Breast epithelium (tissue), 4 donors: ENCODE results near the gene TFB1M. TPM values are rescaled to one million over a fixed set of nuclear protein-coding genes. Genes with fewer than 3 reads are reported as not detected.

Experiments used
- DNase-seq, 2 donors: peaks; one replicate each; pipeline ENCODE4 v3.0.0-alpha.2; 2019; ENCODE audit warnings: low spot score in 2 of 2
- H3K27ac ChIP-seq, 2 donors: fragments of 200-600 bp; sonication (generic) in 1 of 2; one replicate each; pipeline ENCODE4 v1.5.1; 2016 to 2019; ENCODE audit warnings: mild to moderate bottlenecking in 1 of 2
- H3K27me3 ChIP-seq, 2 donors: fragments of 200-600 bp; sonication (generic) in 1 of 2; one replicate each; pipeline versions ENCODE4 v1.5.1 to v1.6.0; 2017 to 2019; ENCODE audit warnings: control low read depth in 1 of 2, mild to moderate bottlenecking in 1 of 2
- H3K36me3 ChIP-seq: fragments of 200-600 bp; one replicate; pipeline ENCODE4 v1.5.1; 2019
- H3K4me1 ChIP-seq, 2 donors: fragments of 200-600 bp; sonication (generic); one replicate each; pipeline ENCODE4 v1.5.1; 2016 to 2019; ENCODE audit warnings: control low read depth in 1 of 2
- H3K4me3 ChIP-seq, 3 donors: fragments of 200-600 bp; sonication (generic); 1 replicate in 2 of 3; 2 replicates in 1 of 3; pipeline ENCODE4 v1.5.1; 2016 to 2019; ENCODE audit warnings: mild to moderate bottlenecking in 3 of 3, moderate library complexity in 2 of 3
- H3K9me3 ChIP-seq, 2 donors: fragments of 200-600 bp; sonication (generic) in 1 of 2; one replicate each; pipeline ENCODE4 v1.5.1; 2016 to 2019; ENCODE audit warnings: control low read depth in 1 of 2
- POLR2A ChIP-seq: fragments of 450-650 bp; IDR thresholded peaks from one replicate; pipeline ENCODE4 v1.6.1; 2016; ENCODE audit warnings: antibody characterized with exemption, mild to moderate bottlenecking, moderate library complexity
- POLR2AphosphoS5 ChIP-seq, 3 donors: sonication (generic); formaldehyde crosslinking; IDR thresholded peaks; one replicate each; pipeline ENCODE4 v1.6.1; 2017; ENCODE audit warnings: antibody characterized with exemption in 3 of 3
- intact Hi-C: fragments of 100-400 bp; cut with DNase I; formaldehyde crosslinking; loops from one replicate; pipeline ENCODE4 v1.15.1; 2023; ENCODE audit warnings: low total_unique reads
- total RNA-seq, 3 donors: library from RNA; depleted of rRNA; stranded (reverse); fragments of >200 nt; gene quantifications; one replicate each; pipeline ENCODE4 v1.1.0, GENCODE V29; 2016
- TF ChIP-seq, protein P1 (sequence below), 3 donors: fragments of 450-650 bp; IDR thresholded peaks; one replicate each; pipeline ENCODE4 v1.5.1; 2016 to 2017; ENCODE audit warnings: antibody characterized with exemption in 3 of 3, mild to moderate bottlenecking in 3 of 3, moderate library complexity in 3 of 3

The TFB1M gene
- total RNA-seq, 3 donors from 2014 or later: 9.9 to 28.5 (median 18.4) TPM

DNA sequence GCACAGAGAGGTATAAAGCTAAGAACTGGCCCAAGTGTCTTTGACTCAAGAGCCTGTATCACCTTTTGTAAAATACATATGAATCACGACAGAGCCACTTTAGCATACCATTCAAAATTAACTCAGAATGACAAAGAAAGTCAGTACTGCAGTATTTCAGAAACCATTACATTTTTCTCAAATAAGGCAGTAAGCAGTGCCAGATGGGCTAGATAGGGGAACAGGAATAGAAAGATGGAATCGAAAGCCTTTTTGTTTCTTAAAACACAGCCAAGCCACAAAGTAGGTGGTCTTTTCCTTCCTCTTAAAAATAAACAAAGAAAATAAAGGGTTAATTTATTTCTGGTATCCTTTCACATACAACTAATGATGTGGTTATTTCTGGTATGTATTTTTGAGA is 40.2 kb downstream of the TFB1M start:
- no peaks in the 10 kb centered on the region for H3K36me3 ChIP-seq
- intact Hi-C loops: no loop called here
- H3K9me3 ChIP-seq: no peaks in the 10 kb centered on the region
- H3K4me1 ChIP-seq: no peaks in the 10 kb centered on the region
- no peak for DNase-seq
- no peak overlapping the region for H3K4me3 ChIP-seq
- H3K27me3 ChIP-seq: no peaks in the 10 kb centered on the region
- peak overlapping the region; percentile 6 to 80 for H3K27ac ChIP-seq
- TF ChIP-seq POLR2AphosphoS5 (IDR thresholded peaks at IDR 0.05) (no peak), POLR2A (no peak)
- TF ChIP-seq, protein P1, sequence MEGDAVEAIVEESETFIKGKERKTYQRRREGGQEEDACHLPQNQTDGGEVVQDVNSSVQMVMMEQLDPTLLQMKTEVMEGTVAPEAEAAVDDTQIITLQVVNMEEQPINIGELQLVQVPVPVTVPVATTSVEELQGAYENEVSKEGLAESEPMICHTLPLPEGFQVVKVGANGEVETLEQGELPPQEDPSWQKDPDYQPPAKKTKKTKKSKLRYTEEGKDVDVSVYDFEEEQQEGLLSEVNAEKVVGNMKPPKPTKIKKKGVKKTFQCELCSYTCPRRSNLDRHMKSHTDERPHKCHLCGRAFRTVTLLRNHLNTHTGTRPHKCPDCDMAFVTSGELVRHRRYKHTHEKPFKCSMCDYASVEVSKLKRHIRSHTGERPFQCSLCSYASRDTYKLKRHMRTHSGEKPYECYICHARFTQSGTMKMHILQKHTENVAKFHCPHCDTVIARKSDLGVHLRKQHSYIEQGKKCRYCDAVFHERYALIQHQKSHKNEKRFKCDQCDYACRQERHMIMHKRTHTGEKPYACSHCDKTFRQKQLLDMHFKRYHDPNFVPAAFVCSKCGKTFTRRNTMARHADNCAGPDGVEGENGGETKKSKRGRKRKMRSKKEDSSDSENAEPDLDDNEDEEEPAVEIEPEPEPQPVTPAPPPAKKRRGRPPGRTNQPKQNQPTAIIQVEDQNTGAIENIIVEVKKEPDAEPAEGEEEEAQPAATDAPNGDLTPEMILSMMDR (IDR thresholded peaks at IDR 0.05): no peak

GRCh38 chr6:155273431-155273830 is 40.9 kb downstream of the TFB1M start:
- H3K4me1 ChIP-seq: no peaks in the 10 kb centered on the region
- no peaks in the 10 kb centered on the region for H3K9me3 ChIP-seq
- intact Hi-C loops: no loop called here

DNA sequence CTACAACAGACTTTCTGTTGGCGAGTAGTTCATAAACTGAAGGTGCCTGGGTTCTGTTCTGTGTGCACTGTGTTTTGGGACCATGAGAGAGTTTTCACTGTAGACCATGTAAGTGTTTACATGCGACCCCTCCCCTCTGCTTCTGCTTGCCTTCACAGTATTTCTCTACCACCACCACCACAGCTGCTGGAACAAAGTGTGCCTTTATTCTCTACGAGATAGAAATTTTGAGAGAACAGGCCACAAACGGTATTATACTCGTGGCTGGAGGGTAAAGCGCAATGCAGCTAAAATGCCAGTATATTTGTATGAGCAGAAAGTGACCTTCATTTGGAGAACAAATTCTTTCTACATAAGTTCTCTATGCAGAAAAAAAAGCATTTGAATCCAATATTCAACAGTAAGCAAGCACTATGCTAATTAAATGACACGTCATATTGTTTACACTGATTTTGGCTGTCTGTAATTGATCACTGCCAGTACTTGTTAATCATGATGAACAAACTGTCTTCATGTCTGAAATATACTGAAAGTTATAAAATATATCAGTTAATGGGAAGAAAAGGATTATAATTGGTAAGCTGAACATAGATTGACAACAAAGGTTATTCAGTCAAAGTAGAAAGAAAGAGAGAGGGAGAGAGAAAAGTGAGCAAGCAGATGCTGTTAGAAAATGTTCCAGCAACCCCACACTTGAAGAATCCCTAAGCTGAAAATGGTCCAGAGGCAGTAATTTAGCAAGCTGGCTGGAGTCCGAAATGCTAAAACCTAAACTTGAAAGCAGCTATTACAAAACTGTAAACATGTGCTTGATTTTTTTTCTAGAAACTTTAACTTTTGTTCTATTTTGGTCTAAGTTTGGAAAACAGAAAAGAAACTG is 41.7 kb downstream of the TFB1M start:
- DNase-seq: no peak
- Histone ChIP-seq H3K36me3 (no peaks in the 10 kb centered on the region), H3K27me3 (no peaks in the 10 kb centered on the region), H3K27ac (peak overlapping the region; percentile 59 to 80), H3K4me3 (no peak overlapping the region), H3K9me3 (no peaks in the 10 kb centered on the region), H3K4me1 (no peaks in the 10 kb centered on the region)
- intact Hi-C loops: no loop called here
- TF ChIP-seq POLR2A: no peak
- TF ChIP-seq, protein P1 (IDR thresholded peaks at IDR 0.05): no peak
- no peak for TF ChIP-seq POLR2AphosphoS5 (IDR thresholded peaks at IDR 0.05)

More at GRCh38 chr6:155273431-155273830, 40.9 kb downstream of the TFB1M start:
- Histone ChIP-seq H3K27ac (peak overlapping the region; percentile 59 to 80), H3K36me3 (no peaks in the 10 kb centered on the region), H3K4me3 (no peak overlapping the region), H3K27me3 (no peaks in the 10 kb centered on the region)
- TF ChIP-seq, protein P1 (IDR thresholded peaks at IDR 0.05): no peak
- TF ChIP-seq POLR2AphosphoS5 (IDR thresholded peaks at IDR 0.05): no peak
- TF ChIP-seq POLR2A: no peak
- no peak for DNase-seq

DNA sequence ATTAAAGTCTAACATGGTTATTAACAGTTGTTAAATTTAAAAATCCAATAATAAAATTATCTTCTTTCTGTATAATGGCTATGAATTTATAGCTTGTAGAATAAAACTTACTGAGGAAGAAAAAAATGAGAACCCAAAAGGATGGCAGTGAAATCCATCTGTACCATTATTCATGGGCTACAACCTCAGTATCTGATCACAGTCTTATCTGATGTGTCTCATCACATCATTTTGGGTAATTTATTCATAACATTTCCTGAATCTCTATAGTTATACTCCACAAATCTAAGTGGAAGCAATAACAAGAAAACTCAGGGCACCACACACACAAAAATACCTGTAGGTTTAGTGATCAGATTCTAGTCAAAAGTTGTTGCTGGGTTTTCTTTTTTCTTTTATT is 43.1 kb downstream of the TFB1M start:
- no peaks in the 10 kb centered on the region for H3K36me3 ChIP-seq
- no peak overlapping the region for H3K27ac ChIP-seq
- TF ChIP-seq, protein P1 (IDR thresholded peaks at IDR 0.05): no peak
- TF ChIP-seq POLR2A: no peak
- TF ChIP-seq POLR2AphosphoS5 (IDR thresholded peaks at IDR 0.05): no peak
- H3K4me1 ChIP-seq: no peaks in the 10 kb centered on the region
- H3K27me3 ChIP-seq: no peaks in the 10 kb centered on the region
- DNase-seq: no peak
- H3K9me3 ChIP-seq: no peaks in the 10 kb centered on the region
- intact Hi-C loops: no loop called here
- H3K4me3 ChIP-seq: no peak overlapping the region

DNA sequence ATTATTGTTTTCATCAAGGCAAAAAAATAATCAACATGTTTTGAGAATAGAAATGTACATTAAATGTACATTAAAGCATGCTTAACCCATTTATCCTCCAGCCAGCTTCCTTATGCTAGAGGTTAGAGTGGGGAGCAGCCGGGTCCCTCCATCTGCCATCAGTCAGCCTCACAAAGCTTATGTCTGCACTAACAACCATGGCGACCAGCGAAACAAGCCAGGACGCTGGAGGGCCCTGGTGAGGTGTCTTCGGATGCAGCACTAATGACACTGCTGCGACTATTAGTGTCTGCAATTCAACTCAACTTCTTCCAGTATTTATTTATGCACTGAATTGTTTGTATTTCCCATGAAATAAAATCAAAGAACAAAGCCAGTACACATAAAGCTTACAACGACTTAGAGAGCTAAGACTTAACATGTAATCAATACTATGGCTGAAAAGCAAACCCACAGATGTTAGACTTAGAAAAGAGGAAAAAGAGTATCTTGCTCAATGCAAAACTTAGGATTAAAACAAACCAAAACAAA is 43.7 kb downstream of the TFB1M start:
- no peaks in the 10 kb centered on the region for H3K36me3 ChIP-seq
- intact Hi-C loops: no loop called here
- no peaks in the 10 kb centered on the region for H3K4me1 ChIP-seq
- H3K9me3 ChIP-seq: no peaks in the 10 kb centered on the region
- H3K4me3 ChIP-seq: no peak overlapping the region
- no peaks in the 10 kb centered on the region for H3K27me3 ChIP-seq
- peak in 1 of 2 donors; percentile 58 for DNase-seq
- no peak overlapping the region for H3K27ac ChIP-seq
- TF ChIP-seq POLR2AphosphoS5 (IDR thresholded peaks at IDR 0.05) (no peak), POLR2A (no peak)
- TF ChIP-seq, protein P1 (IDR thresholded peaks at IDR 0.05): no peak
